A549 (cell line): ENCODE results near the gene LCNL1.

Experiments used
- ESRRA ChIP-seq: fragments of 150-350 bp; IDR thresholded peaks from 2 replicates; pipeline ENCODE4 v1.6.1; 2014; ENCODE audit warnings: mild to moderate bottlenecking, low read length, borderline replicate concordance
- HDAC2 ChIP-seq: fragments of 200-600 bp; sonication (generic); IDR thresholded peaks from 2 replicates; pipeline ENCODE4 v1.6.1; 2016
- POLR2AphosphoS2 ChIP-seq: conservative IDR thresholded peaks from 2 replicates; pipeline ENCODE4 v1.6.1; 2012; ENCODE audit warnings: low read length, improper control_type of control experiment, inconsistent platforms
- TF ChIP-seq, protein P1 (sequence below): fragments of >200 bp; sonication (Bioruptor Twin); formaldehyde crosslinking; IDR thresholded peaks from 3 replicates; pipeline ENCODE4 v1.5.1; 2016
- TF ChIP-seq, protein P2 (sequence below): IDR thresholded peaks from 2 replicates; pipeline ENCODE4 v1.6.1; 2012

DNA sequence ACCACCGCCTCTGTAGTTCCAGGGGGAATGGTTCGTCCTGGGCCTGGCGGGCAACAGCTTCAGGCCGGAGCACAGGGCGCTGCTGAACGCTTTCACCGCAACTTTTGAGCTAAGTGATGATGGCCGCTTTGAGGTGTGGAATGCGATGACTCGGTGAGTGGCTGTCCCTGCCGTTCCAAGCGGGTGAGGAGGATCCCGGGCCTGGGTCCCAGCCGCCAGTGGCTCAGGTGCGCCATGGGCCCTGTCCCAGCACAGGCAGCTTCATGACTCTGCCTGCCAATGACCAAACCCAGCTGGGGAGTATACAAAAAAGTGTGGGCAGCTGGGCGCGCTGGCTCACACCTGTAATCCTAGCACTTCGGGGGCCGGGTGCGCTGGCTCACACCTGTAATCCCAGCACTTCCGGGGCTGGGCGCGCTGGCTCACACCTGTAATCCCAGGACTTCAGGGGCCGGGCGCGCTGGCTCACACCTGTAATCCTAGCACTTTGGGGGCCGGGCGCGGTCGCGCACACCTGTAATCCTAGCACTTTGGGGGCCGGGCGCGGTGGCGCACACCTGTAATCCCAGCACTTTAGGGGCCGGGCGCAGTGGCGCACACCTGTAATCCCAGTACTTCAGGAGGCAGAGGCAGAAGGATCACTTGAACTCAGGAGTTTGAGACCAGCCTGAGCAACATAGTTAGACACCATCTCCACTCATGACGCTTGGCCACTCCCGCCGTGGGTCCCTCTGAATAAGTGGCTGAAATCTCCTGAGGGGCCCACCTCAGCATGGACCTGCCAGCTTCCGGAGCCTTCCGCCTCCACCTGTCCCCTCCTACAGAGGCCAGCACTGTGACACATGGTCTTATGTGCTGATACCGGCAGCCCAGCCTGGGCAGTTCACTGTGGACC lies 29.7 kb upstream of the LCNL1 start:
- TF ChIP-seq, protein P1, sequence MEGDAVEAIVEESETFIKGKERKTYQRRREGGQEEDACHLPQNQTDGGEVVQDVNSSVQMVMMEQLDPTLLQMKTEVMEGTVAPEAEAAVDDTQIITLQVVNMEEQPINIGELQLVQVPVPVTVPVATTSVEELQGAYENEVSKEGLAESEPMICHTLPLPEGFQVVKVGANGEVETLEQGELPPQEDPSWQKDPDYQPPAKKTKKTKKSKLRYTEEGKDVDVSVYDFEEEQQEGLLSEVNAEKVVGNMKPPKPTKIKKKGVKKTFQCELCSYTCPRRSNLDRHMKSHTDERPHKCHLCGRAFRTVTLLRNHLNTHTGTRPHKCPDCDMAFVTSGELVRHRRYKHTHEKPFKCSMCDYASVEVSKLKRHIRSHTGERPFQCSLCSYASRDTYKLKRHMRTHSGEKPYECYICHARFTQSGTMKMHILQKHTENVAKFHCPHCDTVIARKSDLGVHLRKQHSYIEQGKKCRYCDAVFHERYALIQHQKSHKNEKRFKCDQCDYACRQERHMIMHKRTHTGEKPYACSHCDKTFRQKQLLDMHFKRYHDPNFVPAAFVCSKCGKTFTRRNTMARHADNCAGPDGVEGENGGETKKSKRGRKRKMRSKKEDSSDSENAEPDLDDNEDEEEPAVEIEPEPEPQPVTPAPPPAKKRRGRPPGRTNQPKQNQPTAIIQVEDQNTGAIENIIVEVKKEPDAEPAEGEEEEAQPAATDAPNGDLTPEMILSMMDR: no peak
- TF ChIP-seq POLR2AphosphoS2: no peak
- TF ChIP-seq, protein P2, sequence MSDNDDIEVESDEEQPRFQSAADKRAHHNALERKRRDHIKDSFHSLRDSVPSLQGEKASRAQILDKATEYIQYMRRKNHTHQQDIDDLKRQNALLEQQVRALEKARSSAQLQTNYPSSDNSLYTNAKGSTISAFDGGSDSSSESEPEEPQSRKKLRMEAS: no peak
- no peak for TF ChIP-seq HDAC2
- no peak for TF ChIP-seq ESRRA
